ENCODE data around the gene SOX6. TPM values are rescaled to one million over a fixed set of nuclear protein-coding genes. Genes with fewer than 3 reads are reported as not detected.

Gene SOX6
- total RNA-seq = 10 to 100 TPM in 1 of 4 donors, 1 to 10 TPM in 3; 3.1 to 12.6 (median 7.6) TPM

DNA sequence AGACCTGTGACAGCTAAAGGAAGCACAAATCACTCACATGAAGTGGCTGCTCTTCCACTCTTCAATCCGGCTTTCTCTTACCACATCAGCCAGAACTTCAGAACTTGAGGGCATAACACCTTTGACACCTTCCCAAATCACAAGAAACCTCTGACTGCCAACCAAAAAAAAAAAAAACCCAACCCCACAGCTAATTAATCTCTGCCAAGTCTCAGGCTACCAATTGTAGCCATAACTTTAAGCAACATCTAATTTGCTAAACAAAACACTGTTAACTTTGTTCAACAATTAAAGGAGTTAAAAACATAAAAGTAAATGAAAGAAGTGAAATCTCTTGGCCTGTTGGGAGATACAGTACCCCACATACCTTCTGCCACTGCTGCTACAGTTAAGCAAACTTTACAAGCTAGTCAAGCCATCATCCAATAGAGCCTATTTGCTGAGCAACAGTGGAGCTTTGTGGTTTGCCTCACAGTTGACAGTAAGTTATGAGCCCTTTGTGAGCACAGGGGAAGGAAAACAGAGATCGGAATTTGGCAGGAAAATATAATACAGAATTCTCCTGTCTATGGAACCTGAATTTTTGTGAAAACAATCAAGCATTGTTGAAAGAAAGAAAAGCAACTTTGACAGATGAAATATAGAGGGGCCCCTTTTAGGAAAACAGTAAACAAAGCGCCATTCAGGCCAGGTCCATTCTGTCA is at the start of gene SOX6:
Gene SOX6 (minus strand): TSS at position 490 of the 704 bp plus-strand sequence. CDS start 15,298 bp downstream, outside the sequence.
- TF ChIP-seq, protein P1, sequence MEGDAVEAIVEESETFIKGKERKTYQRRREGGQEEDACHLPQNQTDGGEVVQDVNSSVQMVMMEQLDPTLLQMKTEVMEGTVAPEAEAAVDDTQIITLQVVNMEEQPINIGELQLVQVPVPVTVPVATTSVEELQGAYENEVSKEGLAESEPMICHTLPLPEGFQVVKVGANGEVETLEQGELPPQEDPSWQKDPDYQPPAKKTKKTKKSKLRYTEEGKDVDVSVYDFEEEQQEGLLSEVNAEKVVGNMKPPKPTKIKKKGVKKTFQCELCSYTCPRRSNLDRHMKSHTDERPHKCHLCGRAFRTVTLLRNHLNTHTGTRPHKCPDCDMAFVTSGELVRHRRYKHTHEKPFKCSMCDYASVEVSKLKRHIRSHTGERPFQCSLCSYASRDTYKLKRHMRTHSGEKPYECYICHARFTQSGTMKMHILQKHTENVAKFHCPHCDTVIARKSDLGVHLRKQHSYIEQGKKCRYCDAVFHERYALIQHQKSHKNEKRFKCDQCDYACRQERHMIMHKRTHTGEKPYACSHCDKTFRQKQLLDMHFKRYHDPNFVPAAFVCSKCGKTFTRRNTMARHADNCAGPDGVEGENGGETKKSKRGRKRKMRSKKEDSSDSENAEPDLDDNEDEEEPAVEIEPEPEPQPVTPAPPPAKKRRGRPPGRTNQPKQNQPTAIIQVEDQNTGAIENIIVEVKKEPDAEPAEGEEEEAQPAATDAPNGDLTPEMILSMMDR (IDR thresholded peaks at IDR 0.05; ENCODE audit: low read depth) = no peak

DNA sequence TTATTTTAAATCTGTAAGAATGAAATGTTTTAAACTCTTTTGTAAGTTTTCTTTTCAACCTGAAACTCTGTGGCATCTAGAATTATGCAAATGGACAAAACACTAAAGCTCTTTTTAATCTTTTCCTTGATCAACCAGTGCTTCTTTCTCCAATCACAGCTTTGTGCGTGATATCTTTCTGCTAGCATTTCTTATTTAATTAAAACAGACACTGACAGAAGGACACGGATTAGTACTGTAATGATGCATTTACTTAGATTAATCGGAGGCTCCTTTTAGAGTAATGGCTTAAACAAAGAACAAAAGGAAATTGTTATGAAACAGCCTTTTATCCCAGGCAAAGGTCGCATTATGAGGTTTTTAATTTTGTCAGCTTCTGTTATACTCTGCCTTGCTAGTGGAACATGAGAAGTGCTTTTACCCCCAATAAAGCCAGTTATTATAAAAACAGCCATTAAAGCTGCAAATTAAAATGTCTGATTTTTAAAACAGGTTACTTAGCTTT is 48.5 kb upstream of the SOX6 start:
- TF ChIP-seq, protein P1 (IDR thresholded peaks at IDR 0.05; ENCODE audit: low read depth) = no peak

DNA sequence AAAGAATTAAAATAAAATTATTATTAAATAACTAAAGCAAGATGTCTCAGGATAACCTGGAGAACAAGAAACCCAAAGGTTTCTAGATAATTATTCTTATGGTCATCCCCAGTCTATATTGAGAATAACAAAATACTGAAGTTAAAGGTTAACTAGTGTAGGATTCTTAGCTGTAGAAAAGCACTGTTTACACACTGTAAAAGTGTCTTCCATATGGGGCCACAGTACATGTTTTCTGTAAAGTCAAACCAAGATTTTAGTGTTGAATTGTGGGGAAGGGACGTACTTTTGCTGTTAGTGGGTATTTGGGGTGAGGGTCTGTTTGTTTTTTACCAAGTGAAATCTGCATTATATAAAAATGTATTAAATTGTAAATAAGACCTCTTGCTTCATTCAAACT is 47.5 kb upstream of the SOX6 start:
- TF ChIP-seq, protein P1 (IDR thresholded peaks at IDR 0.05; ENCODE audit: low read depth) = no peak

DNA sequence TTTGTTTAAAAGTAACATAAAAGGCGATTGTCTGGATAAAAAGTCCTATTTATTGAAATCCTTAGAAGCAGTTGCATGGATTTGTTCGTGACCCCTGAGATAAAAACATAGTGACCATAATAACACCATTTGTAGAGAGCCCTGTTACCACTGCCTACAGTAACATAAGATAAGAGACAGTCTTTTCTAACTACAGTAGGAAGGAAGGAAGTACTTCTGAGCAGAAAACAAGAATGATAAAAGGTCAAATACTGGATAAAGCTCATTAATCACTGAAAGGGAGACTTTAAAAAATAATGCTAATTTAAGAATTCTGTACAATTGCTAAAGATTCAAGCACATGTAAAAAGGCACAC is 47.1 kb upstream of the SOX6 start:
- TF ChIP-seq, protein P1 (IDR thresholded peaks at IDR 0.05; ENCODE audit: low read depth) = no peak

DNA sequence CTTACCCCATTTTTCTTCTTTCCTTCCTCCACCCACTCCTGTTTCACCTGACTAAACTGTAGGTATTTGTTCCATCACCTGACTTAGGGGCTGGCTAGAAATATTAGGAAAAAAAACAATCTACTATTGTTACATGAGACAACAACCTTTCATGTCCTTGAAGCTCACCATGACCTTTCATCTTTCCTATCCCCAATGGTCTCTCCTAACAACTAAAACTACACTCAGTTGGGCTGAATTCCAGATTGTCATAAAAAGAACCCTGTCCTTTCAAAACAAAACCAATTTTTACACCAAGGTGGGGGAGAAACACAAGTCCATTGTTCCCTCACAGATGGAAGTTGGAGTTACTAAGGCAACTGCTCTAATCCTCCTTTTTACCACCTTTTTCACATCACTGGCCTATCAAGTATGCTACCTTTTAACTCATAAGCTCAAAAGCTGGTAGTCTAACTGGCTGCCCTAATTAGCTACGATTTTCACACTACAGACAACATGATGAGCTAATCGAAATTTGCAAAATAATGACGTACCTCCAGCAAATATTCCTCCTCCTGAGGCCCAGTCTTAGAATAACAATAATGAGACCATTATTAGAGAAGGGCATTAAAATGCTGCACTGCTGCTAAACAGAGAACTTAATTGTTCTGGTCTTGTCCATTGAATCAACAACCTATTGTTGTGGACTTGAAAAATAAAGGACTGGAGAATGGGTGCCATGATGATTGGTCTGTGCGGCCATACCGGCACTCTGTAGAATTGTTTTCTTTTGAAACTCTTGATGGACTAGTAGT is 46.5 kb upstream of the SOX6 start:
- TF ChIP-seq, protein P1 (IDR thresholded peaks at IDR 0.05; ENCODE audit: low read depth) = no peak

DNA sequence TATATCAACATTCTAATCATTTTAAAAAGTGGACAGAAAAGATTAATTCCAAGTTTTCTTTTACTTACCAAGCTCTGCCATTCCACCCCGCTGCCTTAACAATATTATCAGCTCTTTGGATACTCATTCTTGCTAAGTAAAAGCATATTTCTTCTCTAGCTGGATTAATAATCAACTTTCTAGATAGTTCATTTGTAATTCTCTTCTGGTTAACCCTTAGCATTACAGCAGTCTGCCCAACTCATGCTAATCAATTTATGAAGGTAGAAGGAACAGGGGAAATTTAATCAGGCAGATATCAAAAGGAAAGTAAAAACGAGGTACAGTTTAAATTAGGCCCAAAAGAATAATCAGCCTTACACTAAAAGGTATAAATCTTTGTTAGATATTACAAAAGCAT is 41.0 kb upstream of the SOX6 start:
- TF ChIP-seq, protein P1 (IDR thresholded peaks at IDR 0.05; ENCODE audit: low read depth) = no peak

DNA sequence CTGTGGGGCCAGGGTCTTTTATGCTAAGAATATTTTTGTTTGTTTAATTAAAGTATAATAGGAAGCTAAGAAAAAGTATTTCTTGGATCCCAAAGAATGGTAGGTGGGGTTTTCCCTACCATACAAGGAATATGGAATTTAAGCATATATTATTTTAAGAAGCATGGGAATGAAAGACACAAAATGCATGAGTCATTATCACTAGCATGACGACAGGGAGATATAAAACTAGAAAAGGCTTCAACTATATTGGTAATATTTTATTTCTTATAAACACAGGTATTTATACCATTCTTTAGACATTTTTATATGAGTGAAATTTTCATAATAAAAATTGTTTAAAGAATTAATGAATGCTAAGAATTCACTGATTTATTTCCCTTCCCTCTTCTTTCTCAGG is 39.3 kb upstream of the SOX6 start:
- TF ChIP-seq, protein P1 (IDR thresholded peaks at IDR 0.05; ENCODE audit: low read depth) = no peak
